ENCODE results near the gene RGS14.
"Not testable (repeated sequence)": the region's sequence is repeated elsewhere in the genome, so short reads cannot be mapped to it uniquely, and the experiment has no call there.

The RGS14 gene

DNA sequence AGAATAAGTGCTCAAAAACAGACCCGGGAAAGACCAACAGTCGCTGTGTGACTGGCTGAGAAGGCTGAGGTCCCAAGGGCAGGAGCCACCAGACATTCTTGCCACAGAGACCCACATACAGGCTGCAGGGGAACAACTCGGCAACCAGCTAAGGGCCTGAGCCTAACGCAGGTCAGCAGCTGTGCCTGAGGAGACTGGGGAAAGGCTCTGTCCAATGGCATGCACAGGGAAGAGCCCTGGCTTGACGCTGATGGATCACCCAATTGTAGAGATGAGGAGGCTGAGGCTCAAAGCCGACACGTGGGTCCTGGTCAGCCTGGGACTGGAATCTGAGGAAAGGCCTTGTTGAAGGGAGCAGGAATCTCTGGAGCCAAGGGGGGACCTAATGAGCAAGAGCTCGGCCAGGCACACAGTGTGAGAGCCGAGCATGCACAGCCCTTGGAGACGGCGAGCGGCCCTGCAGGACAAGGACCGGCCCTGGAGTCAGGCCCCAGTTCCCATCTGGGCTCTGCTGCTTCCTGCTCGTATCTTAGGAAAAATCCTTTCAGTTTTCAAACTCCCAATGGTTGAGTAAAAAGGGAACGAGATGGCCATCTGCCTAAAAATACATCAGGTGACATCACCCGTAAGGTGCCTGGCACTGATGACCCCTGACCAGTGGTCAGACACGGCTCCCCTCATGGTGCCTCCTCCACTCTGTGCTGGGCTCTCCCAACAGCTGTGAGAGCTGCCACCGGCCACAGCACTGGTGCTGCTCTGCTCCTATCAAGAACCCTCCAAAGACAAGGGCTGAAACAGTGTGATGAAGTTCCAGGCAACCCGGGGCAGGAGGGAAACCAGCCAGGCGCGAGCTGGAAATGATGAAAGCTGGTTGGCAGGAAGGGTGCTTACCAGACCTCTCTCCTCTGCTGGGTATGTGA is 22.7 kb upstream of the RGS14 start:
- Mint-ChIP-seq H3K4me3 (no peak overlapping the region), H3K9me3 (no peaks in the 10 kb centered on the region), H3K27me3 (no peaks in the 10 kb centered on the region), H3K4me1 (ENCODE audit: low read depth) (peaks cover 21% of the 10 kb centered on the region), H3K36me3 (ENCODE audit: low read depth) (peaks cover 46% of the 10 kb centered on the region), H3K27ac (no peak overlapping the region)

GRCh38 chr5:177335701-177336065 is 22.0 kb upstream of the RGS14 start:
- Mint-ChIP-seq H3K9me3 (no peaks in the 10 kb centered on the region), H3K4me3 (no peak overlapping the region), H3K27me3 (no peaks in the 10 kb centered on the region), H3K36me3 (ENCODE audit: low read depth) (peaks cover 43% of the 10 kb centered on the region), H3K4me1 (ENCODE audit: low read depth) (peaks cover 21% of the 10 kb centered on the region), H3K27ac (no peak overlapping the region)

- H3K9me3 Mint-ChIP-seq: no peaks in the 10 kb centered on the region
- no peak overlapping the region for H3K4me3 Mint-ChIP-seq
- peak overlapping the region; percentile 4 for H3K27ac Mint-ChIP-seq
- H3K36me3 Mint-ChIP-seq (ENCODE audit: low read depth): peaks cover 42% of the 10 kb centered on the region
- peaks cover 16% of the 10 kb centered on the region for H3K4me1 Mint-ChIP-seq (ENCODE audit: low read depth)
- H3K27me3 Mint-ChIP-seq: no peaks in the 10 kb centered on the region
Measured at GRCh38 chr5:177336112-177336511, 21.6 kb upstream of the RGS14 start.

DNA sequence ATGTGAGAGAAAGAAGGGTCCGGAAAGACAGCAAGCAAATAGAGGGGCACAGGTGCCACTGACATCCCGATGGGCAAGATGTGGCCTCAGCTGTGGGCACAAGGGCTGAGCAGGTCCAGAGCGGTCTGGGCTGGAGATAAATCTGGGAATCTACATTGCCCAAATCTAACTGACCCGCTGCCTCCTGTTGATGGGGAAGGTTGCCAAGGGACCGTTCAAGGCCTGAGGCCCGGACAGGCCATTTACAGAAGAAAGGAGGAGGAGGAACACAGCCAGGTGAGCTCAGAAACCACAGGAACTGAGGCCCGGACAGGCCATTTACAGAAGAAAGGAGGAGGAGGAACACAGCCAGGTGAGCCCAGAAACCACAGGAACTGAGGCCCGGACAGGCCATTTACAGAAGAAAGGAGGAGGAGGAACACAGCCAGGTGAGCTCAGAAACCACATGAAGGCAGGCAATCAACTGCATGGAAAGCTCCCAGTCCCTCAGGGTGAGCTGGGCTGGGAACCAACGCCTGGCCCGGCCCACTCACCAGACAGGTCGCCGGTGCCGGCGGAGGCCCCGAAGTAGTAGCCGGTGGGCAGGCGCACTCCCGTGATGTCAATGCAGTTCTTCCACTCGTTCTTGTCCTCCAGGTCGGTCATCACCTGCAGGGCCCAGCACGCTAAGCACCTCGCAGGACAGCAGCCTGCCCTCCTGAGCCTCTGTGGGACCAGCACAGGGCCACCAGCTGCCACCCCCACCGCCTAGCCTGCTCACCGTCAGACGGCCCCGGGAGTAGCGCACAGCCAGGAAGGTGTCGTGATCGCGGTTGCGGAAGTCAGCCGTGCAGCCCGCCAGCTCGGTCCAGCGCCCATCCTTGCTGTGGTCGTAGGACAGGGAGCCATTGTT is 20.9 kb upstream of the RGS14 start:
- H3K9me3 Mint-ChIP-seq: no peaks in the 10 kb centered on the region
- peaks cover 10% of the 10 kb centered on the region for H3K4me1 Mint-ChIP-seq (ENCODE audit: low read depth)
- no peak overlapping the region for H3K4me3 Mint-ChIP-seq
- no peaks in the 10 kb centered on the region for H3K27me3 Mint-ChIP-seq
- H3K27ac Mint-ChIP-seq: no peak overlapping the region
- H3K36me3 Mint-ChIP-seq (ENCODE audit: low read depth): peaks cover 50% of the 10 kb centered on the region

DNA sequence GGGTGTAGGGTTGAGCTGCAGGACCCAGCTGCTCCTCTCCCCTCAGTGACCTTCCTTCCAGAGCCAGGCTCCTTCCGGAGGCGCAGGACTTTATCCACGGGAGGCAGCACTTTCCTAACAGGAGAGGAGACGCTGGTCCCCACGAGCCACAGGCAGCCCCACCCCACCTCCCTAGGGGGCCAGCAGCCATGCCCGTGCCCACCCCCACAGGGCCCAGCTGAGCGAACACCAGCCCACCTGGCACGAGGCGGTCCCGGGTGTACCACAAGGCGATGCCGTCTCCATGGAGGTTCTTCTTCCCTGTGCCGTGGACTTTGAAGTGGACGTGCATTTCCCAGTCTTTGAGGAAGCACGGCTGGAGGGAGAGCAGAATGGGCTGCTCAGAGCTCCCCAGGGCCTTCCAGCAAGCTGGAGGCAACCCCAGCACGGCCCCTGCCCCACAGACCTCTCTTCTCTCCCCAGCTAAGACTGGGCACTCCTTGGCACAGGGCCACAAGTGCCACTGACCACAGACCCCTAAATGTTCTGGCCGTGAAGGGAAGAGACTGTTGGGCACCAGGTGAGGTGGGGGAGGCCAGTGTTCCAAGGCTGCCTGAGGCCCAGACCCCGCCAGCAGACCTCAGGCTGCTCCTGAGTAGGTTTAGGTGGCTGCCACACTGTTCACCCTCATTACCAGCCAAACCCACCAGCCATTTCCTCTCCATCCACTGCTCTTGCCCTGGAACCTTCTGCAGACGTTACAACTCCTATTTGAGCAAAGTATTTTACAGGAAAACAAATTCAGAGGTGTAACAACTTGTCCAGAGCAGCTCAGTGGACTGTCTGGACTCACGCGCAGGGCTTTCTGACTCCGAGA is 19.2 kb upstream of the RGS14 start:
- H3K27me3 Mint-ChIP-seq: no peaks in the 10 kb centered on the region
- H3K4me3 Mint-ChIP-seq: no peak overlapping the region
- H3K4me1 Mint-ChIP-seq (ENCODE audit: low read depth): peaks cover 11% of the 10 kb centered on the region
- no peaks in the 10 kb centered on the region for H3K9me3 Mint-ChIP-seq
- H3K36me3 Mint-ChIP-seq (ENCODE audit: low read depth): peaks cover 49% of the 10 kb centered on the region
- no peak overlapping the region for H3K27ac Mint-ChIP-seq

DNA sequence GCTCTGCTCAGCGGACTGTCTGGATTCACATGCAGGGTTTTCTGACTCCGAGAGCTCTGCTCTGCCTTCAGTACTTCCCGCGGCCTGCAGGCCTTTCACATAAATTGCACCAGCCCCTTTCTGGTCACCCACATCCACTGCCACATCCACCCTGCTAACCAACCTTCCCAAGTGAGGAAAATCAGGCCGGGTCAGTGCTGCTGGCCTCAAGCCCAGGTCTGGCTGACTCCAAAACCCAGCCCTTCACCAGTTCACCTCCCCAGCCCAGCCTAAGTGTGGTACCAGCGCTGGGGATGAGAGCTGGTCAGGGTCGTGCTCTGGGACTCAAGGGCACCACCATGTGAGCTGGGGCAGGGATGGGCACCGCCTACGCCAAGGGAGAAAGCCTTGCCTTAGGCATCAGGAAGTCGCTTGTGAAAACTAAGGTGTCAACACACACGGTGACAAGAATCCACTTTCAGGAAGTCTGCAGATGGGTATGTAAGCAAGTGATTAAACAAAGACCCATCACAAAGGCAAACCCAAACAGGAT is 18.6 kb upstream of the RGS14 start:
- Mint-ChIP-seq H3K9me3 (no peaks in the 10 kb centered on the region), H3K27ac (no peak overlapping the region), H3K4me1 (ENCODE audit: low read depth) (peaks cover 14% of the 10 kb centered on the region), H3K27me3 (no peaks in the 10 kb centered on the region), H3K4me3 (no peak overlapping the region), H3K36me3 (ENCODE audit: low read depth) (peaks cover 46% of the 10 kb centered on the region)

DNA sequence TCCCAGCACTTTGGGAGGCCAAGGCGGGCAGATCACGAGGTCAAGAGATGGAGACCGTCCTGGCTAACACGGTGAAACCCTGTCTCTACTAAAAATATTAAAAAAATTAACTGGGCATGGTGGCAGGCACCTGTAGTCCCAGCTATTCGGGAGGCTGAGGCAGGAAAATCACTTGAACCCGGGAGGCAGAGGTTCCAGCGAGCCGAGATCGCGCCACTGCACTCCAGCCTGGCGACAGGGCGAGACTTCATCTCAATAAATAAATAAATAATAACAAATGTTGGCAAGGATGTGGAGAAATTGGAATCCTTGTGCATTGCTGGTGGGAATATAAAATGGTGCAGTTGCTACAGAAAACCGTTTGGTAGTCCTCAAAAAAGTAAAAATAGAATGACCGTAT is 14.7 kb upstream of the RGS14 start:
- H3K4me3 Mint-ChIP-seq, H3K27me3 Mint-ChIP-seq, H3K27ac Mint-ChIP-seq, H3K9me3 Mint-ChIP-seq: not testable (repeated sequence)
- peaks cover 38% of the 10 kb centered on the region for H3K4me1 Mint-ChIP-seq (ENCODE audit: low read depth)
- peaks cover 52% of the 10 kb centered on the region for H3K36me3 Mint-ChIP-seq (ENCODE audit: low read depth)

GRCh38 chr5:177343777-177344176 is 13.9 kb upstream of the RGS14 start:
- Mint-ChIP-seq H3K27ac (no peak overlapping the region), H3K4me1 (ENCODE audit: low read depth) (peaks cover 38% of the 10 kb centered on the region), H3K27me3 (no peaks in the 10 kb centered on the region), H3K9me3 (no peaks in the 10 kb centered on the region), H3K36me3 (ENCODE audit: low read depth) (peaks cover 52% of the 10 kb centered on the region), H3K4me3 (no peak overlapping the region)

DNA sequence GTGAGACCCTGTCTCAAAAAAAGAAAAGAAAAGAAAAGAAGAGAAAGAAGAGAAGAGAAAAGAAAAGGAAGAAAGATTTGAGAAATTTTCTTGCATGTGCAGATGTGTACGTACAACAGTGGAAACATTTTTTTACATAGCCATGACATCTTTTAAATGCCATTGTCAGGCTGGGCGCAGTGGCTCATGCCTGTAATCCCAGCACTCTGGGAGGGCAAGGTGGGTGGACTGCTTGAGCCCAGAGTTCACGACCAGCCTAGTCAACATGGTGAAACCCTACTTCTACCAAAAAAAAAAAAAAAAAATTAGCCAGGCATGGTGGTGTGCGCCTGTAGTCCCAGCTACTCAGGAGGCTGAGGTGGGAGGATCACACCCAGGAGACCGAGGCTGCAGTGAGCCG is 12.8 kb upstream of the RGS14 start:
- Mint-ChIP-seq H3K27me3 (no peaks in the 10 kb centered on the region), H3K4me1 (ENCODE audit: low read depth) (peaks cover 42% of the 10 kb centered on the region), H3K4me3 (no peak overlapping the region), H3K36me3 (ENCODE audit: low read depth) (peaks cover 56% of the 10 kb centered on the region), H3K27ac (no peak overlapping the region), H3K9me3 (no peaks in the 10 kb centered on the region)

DNA sequence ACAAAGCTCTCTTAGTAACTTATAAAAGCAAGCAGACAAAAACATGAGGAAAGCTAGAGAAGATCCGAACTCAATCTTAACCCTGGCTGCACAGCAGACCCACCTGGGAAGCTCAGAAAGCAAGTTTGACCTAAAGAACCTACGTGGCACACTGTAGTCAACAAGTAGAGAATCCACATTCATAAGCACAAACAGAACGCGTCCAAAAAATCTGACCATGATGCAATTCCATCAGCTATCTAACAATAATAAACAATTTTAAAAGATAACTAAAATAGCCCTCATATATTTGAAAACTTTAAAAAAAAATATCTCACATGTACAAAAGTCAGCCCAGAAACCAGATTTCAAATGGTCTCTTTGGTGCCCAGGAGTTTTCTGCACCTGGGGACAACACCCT is 10.9 kb upstream of the RGS14 start:
- Mint-ChIP-seq H3K27me3 (no peaks in the 10 kb centered on the region), H3K4me1 (ENCODE audit: low read depth) (peaks cover 49% of the 10 kb centered on the region), H3K27ac (no peak overlapping the region), H3K9me3 (no peaks in the 10 kb centered on the region), H3K4me3 (no peak overlapping the region), H3K36me3 (ENCODE audit: low read depth) (peaks cover 48% of the 10 kb centered on the region)

DNA sequence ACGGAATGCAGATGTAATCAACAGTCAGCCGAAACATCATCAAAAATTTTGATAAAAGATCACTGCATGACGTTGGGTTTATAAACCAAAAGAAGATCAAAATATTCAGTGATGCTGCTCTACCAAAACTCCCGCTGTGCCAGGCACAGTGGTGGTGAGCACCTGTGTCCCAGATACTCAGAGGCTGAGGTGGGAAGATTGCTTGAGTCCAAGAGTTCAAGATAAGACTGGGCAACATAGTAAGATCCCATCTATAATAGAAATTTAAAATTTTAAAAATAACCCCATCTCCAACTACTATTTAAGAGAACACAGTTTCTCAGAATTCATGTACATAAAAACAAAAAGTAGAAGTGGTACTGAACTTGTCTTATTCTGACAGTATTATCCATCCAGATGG is 10.0 kb upstream of the RGS14 start:
- Mint-ChIP-seq H3K4me3 (no peak overlapping the region), H3K9me3 (no peaks in the 10 kb centered on the region), H3K27ac (no peak overlapping the region), H3K4me1 (ENCODE audit: low read depth) (peaks cover 54% of the 10 kb centered on the region), H3K27me3 (no peaks in the 10 kb centered on the region), H3K36me3 (ENCODE audit: low read depth) (peaks cover 42% of the 10 kb centered on the region)

DNA sequence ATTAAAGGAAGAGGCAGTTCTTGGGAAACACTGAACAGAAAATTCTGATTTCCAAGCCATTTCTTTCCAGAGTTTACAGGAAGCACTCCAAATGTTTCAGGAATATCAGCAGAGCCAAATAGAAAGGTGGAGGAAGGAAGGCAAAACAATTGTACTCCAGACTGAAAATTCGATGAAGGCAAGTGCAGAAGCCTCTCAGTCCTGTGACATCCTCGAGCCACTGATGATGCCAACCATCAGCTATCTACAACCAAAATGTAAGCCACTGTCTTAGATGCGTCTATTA is 8.4 kb upstream of the RGS14 start:
- Mint-ChIP-seq H3K27ac (peak overlapping the region; percentile 61), H3K27me3 (no peaks in the 10 kb centered on the region), H3K36me3 (ENCODE audit: low read depth) (peaks cover 37% of the 10 kb centered on the region), H3K4me1 (ENCODE audit: low read depth) (peaks cover 51% of the 10 kb centered on the region), H3K9me3 (no peaks in the 10 kb centered on the region), H3K4me3 (peak overlapping the region; percentile 99)

GRCh38 chr5:177349762-177350161 is 8.0 kb upstream of the RGS14 start:
- peaks cover 56% of the 10 kb centered on the region for H3K4me1 Mint-ChIP-seq (ENCODE audit: low read depth)

DNA sequence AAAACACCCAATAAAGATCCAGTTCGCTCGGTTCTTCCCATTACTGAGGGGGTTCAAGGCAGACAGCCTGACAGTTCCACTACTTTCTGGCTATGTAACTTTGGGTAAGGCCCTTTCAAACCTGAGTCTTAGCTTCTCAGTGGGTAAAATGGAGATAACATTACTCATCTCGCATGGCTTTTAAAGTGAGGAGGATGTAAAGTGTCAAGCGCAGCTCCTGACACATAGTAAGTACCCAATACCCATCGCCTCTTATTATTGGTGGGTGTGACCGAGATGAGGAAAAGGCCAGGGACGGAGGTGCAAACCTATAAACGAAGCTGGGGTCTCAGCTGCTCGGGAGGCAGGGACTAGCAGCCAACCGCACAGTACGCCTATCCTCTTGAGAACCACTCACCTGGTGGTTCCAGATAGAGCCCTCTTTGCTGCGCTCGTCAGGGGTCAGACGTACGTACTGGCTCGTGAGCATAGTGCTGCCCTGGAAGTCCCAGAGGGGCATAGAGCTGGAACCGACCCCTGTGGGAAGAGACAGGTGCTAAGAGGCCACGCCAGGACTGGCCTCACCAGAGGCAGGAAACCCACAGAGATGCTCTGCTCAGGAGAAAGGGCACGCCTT is 6.8 kb upstream of the RGS14 start:
- peak overlapping the region; percentile 99 for H3K4me3 Mint-ChIP-seq
- peaks cover 4% of the 10 kb centered on the region for H3K9me3 Mint-ChIP-seq
- H3K27ac Mint-ChIP-seq: peak overlapping the region; percentile 100
- no peaks in the 10 kb centered on the region for H3K27me3 Mint-ChIP-seq
- H3K4me1 Mint-ChIP-seq (ENCODE audit: low read depth): peaks cover 61% of the 10 kb centered on the region
- H3K36me3 Mint-ChIP-seq (ENCODE audit: low read depth): peaks cover 29% of the 10 kb centered on the region

More at GRCh38 chr5:177349762-177350161, 8.0 kb upstream of the RGS14 start:
- Mint-ChIP-seq H3K27me3 (no peaks in the 10 kb centered on the region), H3K36me3 (ENCODE audit: low read depth) (peaks cover 35% of the 10 kb centered on the region), H3K9me3 (no peaks in the 10 kb centered on the region), H3K27ac (peak overlapping the region; percentile 74), H3K4me3 (peak overlapping the region; percentile 99)

All from stimulated activated naive CD8-positive, alpha-beta T cell treated with anti-CD3 and anti-CD28 coated beads, Interleukin-15, Interleukin-2, amounts not matched to agents 100 ng/mL and 50 ng/mL, for 24 hours (primary cell).